HG02642 (cell line): Measurements from ENCODE around the gene KCNJ1.
A peak's percentile ranks its signal among the peaks of the same experiment; 100 is the strongest.

ENCODE experiments used
- ATAC-seq: cut with Tn5 transposase; IDR thresholded peaks from one replicate; pipeline ENCODE4 v1.9.1; 2021; ENCODE audit warnings: mild to moderate bottlenecking; ENCODE audit not compliant: unreplicated experiment, poor library complexity

Gene KCNJ1

DNA sequence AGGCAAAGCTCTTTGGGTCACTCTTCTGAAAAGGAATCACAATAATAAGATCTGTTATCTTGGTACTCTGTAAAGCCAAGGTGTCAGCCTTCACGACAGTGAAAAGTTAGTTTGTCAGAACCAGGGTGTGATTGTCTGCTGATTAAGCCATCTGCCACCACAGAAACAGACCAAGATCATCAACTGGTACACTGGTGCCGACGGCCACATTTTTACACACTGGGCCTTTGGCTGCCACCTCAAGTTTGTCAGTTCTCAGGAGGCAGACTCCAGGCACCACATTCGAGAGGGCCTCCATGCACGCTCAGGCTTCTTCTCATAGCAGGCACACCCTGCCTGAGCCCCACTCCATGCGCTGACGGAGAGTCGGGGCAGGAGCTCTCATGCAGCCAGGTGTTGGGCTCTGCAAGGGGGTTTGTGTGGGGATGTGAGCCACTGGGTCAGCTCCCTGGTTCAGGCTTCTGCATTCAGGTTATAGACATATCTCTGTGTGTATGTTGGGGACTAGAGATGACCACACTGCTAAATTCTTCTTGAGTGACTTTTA, 66.2 kb downstream of the KCNJ1 start:
- no peak for ATAC-seq

GRCh38 chr11:128796270-128796669, 70.8 kb downstream of the KCNJ1 start:
- peak; percentile 96 for ATAC-seq

- no peak for ATAC-seq
These were observed 76.9 kb downstream of the KCNJ1 start for GRCh38 chr11:128790196-128790595.

GRCh38 chr11:128789497-128790150, 77.5 kb downstream of the KCNJ1 start:
- ATAC-seq: no peak
